Measurements from ENCODE around the gene PRDM15. TPM values are rescaled to one million over a fixed set of nuclear protein-coding genes. Genes with fewer than 3 reads are reported as not detected.

The PRDM15 gene
- total and polyA plus RNA-seq, 2 donors (not counting 1 experiment from before 2014, with no cell fraction given), result 2.3 to 3.6 TPM

DNA sequence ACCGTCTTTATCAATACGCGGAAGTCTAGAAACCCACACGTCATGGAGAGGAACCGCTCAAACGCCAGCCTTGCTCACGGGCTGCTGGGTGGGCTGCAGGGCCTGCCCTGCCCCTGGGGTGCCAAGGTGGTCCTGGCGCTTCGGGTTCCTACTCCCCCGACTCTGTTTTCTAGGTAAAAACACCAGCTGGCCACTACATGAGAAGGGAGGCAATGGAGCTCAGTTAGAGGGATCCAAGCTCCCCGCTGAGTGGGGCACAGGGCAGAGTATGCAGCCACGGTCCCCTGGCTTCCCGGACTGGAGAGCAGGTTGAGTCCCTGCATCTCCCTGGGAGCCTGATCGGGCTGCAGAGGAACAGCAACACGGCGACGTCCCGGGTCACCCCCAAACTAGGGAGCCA is 71.0 kb downstream of the PRDM15 start:
- H3K4me3 ChIP-seq (replicated peaks in 1 of 4; ENCODE audit: control extremely low read depth in 1 of 4, insufficient read depth in 1 of 4, low read depth in 3 of 4, low read length in 4 of 4), result no peak overlapping the region
- no peaks in the 10 kb centered on the region for H3K27me3 ChIP-seq (ENCODE audit: control insufficient read depth, insufficient read depth, low read length)
- no peaks in the 10 kb centered on the region for H3K9me3 ChIP-seq (ENCODE audit: control insufficient read depth, insufficient read depth, low read depth, low read length)
- TF ChIP-seq, protein P1, sequence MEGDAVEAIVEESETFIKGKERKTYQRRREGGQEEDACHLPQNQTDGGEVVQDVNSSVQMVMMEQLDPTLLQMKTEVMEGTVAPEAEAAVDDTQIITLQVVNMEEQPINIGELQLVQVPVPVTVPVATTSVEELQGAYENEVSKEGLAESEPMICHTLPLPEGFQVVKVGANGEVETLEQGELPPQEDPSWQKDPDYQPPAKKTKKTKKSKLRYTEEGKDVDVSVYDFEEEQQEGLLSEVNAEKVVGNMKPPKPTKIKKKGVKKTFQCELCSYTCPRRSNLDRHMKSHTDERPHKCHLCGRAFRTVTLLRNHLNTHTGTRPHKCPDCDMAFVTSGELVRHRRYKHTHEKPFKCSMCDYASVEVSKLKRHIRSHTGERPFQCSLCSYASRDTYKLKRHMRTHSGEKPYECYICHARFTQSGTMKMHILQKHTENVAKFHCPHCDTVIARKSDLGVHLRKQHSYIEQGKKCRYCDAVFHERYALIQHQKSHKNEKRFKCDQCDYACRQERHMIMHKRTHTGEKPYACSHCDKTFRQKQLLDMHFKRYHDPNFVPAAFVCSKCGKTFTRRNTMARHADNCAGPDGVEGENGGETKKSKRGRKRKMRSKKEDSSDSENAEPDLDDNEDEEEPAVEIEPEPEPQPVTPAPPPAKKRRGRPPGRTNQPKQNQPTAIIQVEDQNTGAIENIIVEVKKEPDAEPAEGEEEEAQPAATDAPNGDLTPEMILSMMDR (conservative IDR thresholded peaks at IDR 0.05 in 1 of 2, IDR thresholded peaks at IDR 0.05 in 1 of 2; ENCODE audit: low read depth in 1 of 2, low read length in 2 of 2), result no peak
- TF ChIP-seq EZH2 (IDR thresholded peaks at IDR 0.05; ENCODE audit: low read length, missing control alignments), result no peak
- H3K4me2 ChIP-seq (ENCODE audit: extremely low read depth, insufficient read depth, low read length), result no peak overlapping the region
- H3K27ac ChIP-seq (ENCODE audit: insufficient read depth, low read length), result no peak overlapping the region
- H3K79me2 ChIP-seq (ENCODE audit: control insufficient read depth, insufficient read depth, low read length), result no peaks in the 10 kb centered on the region
- DNase-seq (ENCODE audit: low read depth in 2 of 2), result no peak
- H3K4me1 ChIP-seq (ENCODE audit: control insufficient read depth, extremely low read depth, insufficient read depth, low read length), result no peaks in the 10 kb centered on the region
- H4K20me1 ChIP-seq (ENCODE audit: control insufficient read depth, extremely low read depth, insufficient read depth, low read length), result no peaks in the 10 kb centered on the region
- H3K9ac ChIP-seq (ENCODE audit: insufficient read depth, low read length), result no peak overlapping the region
- H2AFZ ChIP-seq (ENCODE audit: low read length), result no peak overlapping the region
- H3K36me3 ChIP-seq (ENCODE audit: control insufficient read depth, insufficient read depth, low read length), result peaks cover 6% of the 10 kb centered on the region

DNA sequence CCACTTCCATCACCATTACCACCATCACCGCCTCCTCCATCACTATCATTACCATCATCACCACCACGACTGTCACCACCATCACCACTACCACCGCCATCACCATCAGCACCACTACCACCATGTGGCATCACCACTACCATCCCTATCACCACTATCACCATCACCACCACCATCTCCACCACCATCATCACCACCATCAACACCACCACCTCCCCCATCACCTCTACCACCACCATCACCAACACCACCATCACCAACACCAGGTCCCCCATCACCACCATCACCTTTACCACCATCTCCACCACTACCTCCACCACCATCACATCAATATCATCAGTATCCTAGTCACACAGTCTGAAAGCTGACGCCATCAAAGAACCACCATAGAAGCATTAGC is 72.4 kb downstream of the PRDM15 start:
- no peaks in the 10 kb centered on the region for H3K79me2 ChIP-seq (ENCODE audit: control insufficient read depth, insufficient read depth, low read length)
- H3K27me3 ChIP-seq (ENCODE audit: control insufficient read depth, insufficient read depth, low read length), result no peaks in the 10 kb centered on the region
- no peak for DNase-seq (ENCODE audit: low read depth in 2 of 2)
- no peak overlapping the region for H3K9ac ChIP-seq (ENCODE audit: insufficient read depth, low read length)
- H3K36me3 ChIP-seq (ENCODE audit: control insufficient read depth, insufficient read depth, low read length), result peaks cover 6% of the 10 kb centered on the region
- no peak overlapping the region for H2AFZ ChIP-seq (ENCODE audit: low read length)
- peaks cover 4% of the 10 kb centered on the region for H3K4me1 ChIP-seq (ENCODE audit: control insufficient read depth, extremely low read depth, insufficient read depth, low read length)
- no peak overlapping the region for H3K4me2 ChIP-seq (ENCODE audit: extremely low read depth, insufficient read depth, low read length)
- no peaks in the 10 kb centered on the region for H3K9me3 ChIP-seq (ENCODE audit: control insufficient read depth, insufficient read depth, low read depth, low read length)
- no peak overlapping the region for H3K27ac ChIP-seq (ENCODE audit: insufficient read depth, low read length)
- H3K4me3 ChIP-seq (replicated peaks in 1 of 4; ENCODE audit: control extremely low read depth in 1 of 4, insufficient read depth in 1 of 4, low read depth in 3 of 4, low read length in 4 of 4), result no peak overlapping the region
- TF ChIP-seq, protein P1 (conservative IDR thresholded peaks at IDR 0.05 in 1 of 2, IDR thresholded peaks at IDR 0.05 in 1 of 2; ENCODE audit: low read depth in 1 of 2, low read length in 2 of 2), result no peak
- no peak for TF ChIP-seq EZH2 (IDR thresholded peaks at IDR 0.05; ENCODE audit: low read length, missing control alignments)
- no peaks in the 10 kb centered on the region for H4K20me1 ChIP-seq (ENCODE audit: control insufficient read depth, extremely low read depth, insufficient read depth, low read length)

DNA sequence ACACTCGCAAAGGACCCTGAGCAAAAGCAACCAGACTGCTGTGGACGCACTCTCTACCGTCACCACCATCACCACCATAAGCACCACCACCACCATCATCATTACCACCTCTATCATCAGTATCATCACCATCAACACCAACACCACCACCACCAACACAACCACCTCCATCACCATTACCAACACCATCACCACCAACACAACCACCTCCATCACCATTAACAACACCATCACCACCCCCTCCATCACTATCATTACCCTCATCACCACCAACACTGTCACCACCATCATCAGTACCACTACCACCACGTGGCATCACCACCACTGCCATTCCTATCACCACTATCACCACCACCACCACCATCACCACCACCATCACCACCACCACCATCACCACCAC is 73.5 kb downstream of the PRDM15 start:
- Histone ChIP-seq H3K4me2 (ENCODE audit: extremely low read depth, insufficient read depth, low read length) (no peak overlapping the region), H3K36me3 (ENCODE audit: control insufficient read depth, insufficient read depth, low read length) (peaks cover 12% of the 10 kb centered on the region), H3K27ac (ENCODE audit: insufficient read depth, low read length) (no peak overlapping the region), H3K4me1 (ENCODE audit: control insufficient read depth, extremely low read depth, insufficient read depth, low read length) (peaks cover 4% of the 10 kb centered on the region), H2AFZ (ENCODE audit: low read length) (no peak overlapping the region), H3K9ac (ENCODE audit: insufficient read depth, low read length) (no peak overlapping the region), H4K20me1 (ENCODE audit: control insufficient read depth, extremely low read depth, insufficient read depth, low read length) (no peaks in the 10 kb centered on the region), H3K4me3 (replicated peaks in 1 of 4; ENCODE audit: control extremely low read depth in 1 of 4, insufficient read depth in 1 of 4, low read depth in 3 of 4, low read length in 4 of 4) (no peak overlapping the region), H3K9me3 (ENCODE audit: control insufficient read depth, insufficient read depth, low read depth, low read length) (no peaks in the 10 kb centered on the region), H3K79me2 (ENCODE audit: control insufficient read depth, insufficient read depth, low read length) (no peaks in the 10 kb centered on the region), H3K27me3 (ENCODE audit: control insufficient read depth, insufficient read depth, low read length) (no peaks in the 10 kb centered on the region)
- TF ChIP-seq, protein P1 (conservative IDR thresholded peaks at IDR 0.05 in 1 of 2, IDR thresholded peaks at IDR 0.05 in 1 of 2; ENCODE audit: low read depth in 1 of 2, low read length in 2 of 2), result no peak
- no peak for TF ChIP-seq EZH2 (IDR thresholded peaks at IDR 0.05; ENCODE audit: low read length, missing control alignments)
- DNase-seq (ENCODE audit: low read depth in 2 of 2), result no peak

All from fibroblast of lung (primary cell).